Esophagus muscularis mucosa (tissue), 4 donors: ENCODE measurements around the gene FDX1.

Experiments used
- EP300 ChIP-seq: sonication (generic); formaldehyde crosslinking; IDR thresholded peaks from one replicate; pipeline ENCODE4 v1.6.1; 2017; ENCODE audit warnings: antibody characterized with exemption
- POLR2A ChIP-seq: fragments of 450-650 bp; IDR thresholded peaks from one replicate; pipeline ENCODE4 v1.6.1; 2017; ENCODE audit warnings: antibody characterized with exemption, moderate library complexity, mild to moderate bottlenecking, low read depth
- POLR2AphosphoS5 ChIP-seq, 2 donors: sonication (generic); formaldehyde crosslinking; IDR thresholded peaks; one replicate each; pipeline ENCODE4 v1.6.1; 2017; ENCODE audit warnings: antibody characterized with exemption in 2 of 2
- TF ChIP-seq, protein P1 (sequence below), 3 experiments: fragments of 200-600 bp in 2 of 3; fragments of 450-650 bp in 1 of 3; sonication (generic) in 2 of 3; IDR thresholded peaks; one replicate each; pipeline ENCODE4 v1.5.1; 2017 to 2019; ENCODE audit warnings: antibody characterized with exemption in 3 of 3, mild to moderate bottlenecking in 2 of 3, moderate library complexity in 1 of 3

GRCh38 chr11:110513259-110513801 lies 83.6 kb downstream of the FDX1 start:
- TF ChIP-seq, protein P1, sequence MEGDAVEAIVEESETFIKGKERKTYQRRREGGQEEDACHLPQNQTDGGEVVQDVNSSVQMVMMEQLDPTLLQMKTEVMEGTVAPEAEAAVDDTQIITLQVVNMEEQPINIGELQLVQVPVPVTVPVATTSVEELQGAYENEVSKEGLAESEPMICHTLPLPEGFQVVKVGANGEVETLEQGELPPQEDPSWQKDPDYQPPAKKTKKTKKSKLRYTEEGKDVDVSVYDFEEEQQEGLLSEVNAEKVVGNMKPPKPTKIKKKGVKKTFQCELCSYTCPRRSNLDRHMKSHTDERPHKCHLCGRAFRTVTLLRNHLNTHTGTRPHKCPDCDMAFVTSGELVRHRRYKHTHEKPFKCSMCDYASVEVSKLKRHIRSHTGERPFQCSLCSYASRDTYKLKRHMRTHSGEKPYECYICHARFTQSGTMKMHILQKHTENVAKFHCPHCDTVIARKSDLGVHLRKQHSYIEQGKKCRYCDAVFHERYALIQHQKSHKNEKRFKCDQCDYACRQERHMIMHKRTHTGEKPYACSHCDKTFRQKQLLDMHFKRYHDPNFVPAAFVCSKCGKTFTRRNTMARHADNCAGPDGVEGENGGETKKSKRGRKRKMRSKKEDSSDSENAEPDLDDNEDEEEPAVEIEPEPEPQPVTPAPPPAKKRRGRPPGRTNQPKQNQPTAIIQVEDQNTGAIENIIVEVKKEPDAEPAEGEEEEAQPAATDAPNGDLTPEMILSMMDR (IDR thresholded peaks at IDR 0.05): no peak
- TF ChIP-seq POLR2A (no peak), POLR2AphosphoS5 (IDR thresholded peaks at IDR 0.05) (no peak), EP300 (no peak)
